Spleen (tissue), 11 donors: Measurements from ENCODE around the gene PLEKHB1. TPM values are rescaled to one million over a fixed set of nuclear protein-coding genes. Genes with fewer than 3 reads are reported as not detected.

Experiments used
- DNase-seq: peaks from one replicate; pipeline ENCODE4 v3.0.0-alpha.2; 2020
- H3K27ac ChIP-seq, 8 donors: fragments of 200-600 bp; sonication (generic) in 7 of 8; 1 replicate in 4 of 8; 2 replicates in 4 of 8; pipeline versions ENCODE4 v1.5.0 to v1.8.0; 2016 to 2021; ENCODE audit warnings: inconsistent platforms in 4 of 8, mild to moderate bottlenecking in 4 of 8, moderate library complexity in 1 of 8
- H3K27me3 ChIP-seq, 7 donors: fragments of 200-600 bp; sonication (generic) in 6 of 7; replicated peaks in 1 of 7; 1 replicate in 4 of 7; 2 replicates in 3 of 7; pipeline versions ENCODE4 v1.5.0 to v1.8.0; 2016 to 2021; ENCODE audit warnings: inconsistent platforms in 3 of 7, mild to moderate bottlenecking in 1 of 7
- H3K36me3 ChIP-seq, 6 donors: fragments of 200-600 bp; sonication (generic) in 5 of 6; 1 replicate in 4 of 6; 2 replicates in 2 of 6; pipeline versions ENCODE4 v1.5.0 to v1.8.0; 2016 to 2021; ENCODE audit warnings: inconsistent platforms in 2 of 6
- H3K4me1 ChIP-seq, 6 donors: fragments of 200-600 bp; sonication (generic) in 5 of 6; 1 replicate in 3 of 6; 2 replicates in 3 of 6; pipeline versions ENCODE4 v1.5.0 to v1.8.0; 2016 to 2021; ENCODE audit warnings: inconsistent platforms in 3 of 6
- H3K4me3 ChIP-seq, 8 donors: fragments of 200-600 bp; sonication (generic) in 7 of 8; 1 replicate in 4 of 8; 2 replicates in 4 of 8; pipeline versions ENCODE4 v1.5.0 to v1.8.0; 2016 to 2021; ENCODE audit warnings: inconsistent platforms in 4 of 8, mild to moderate bottlenecking in 4 of 8, moderate library complexity in 2 of 8
- H3K9me3 ChIP-seq, 8 donors: fragments of 200-600 bp; sonication (generic) in 7 of 8; 1 replicate in 4 of 8; 2 replicates in 4 of 8; pipeline versions ENCODE4 v1.5.0 to v1.8.0; 2016 to 2021; ENCODE audit warnings: inconsistent platforms in 4 of 8
- CTCF ChIP-seq, 11 experiments: fragments of 200-600 bp in 7 of 11; fragments of 450-650 bp in 4 of 11; sonication (generic) in 4 of 11; IDR thresholded peaks in 8 of 11; conservative IDR thresholded peaks in 3 of 11; 1 replicate in 7 of 11; 2 replicates in 4 of 11; pipeline versions ENCODE4 v1.4.0 to v1.8.0; 2016 to 2021; ENCODE audit warnings: antibody characterized with exemption in 11 of 11, inconsistent platforms in 4 of 11, mild to moderate bottlenecking in 1 of 11
- POLR2A ChIP-seq, 3 donors: fragments of 450-650 bp; IDR thresholded peaks; one replicate each; pipeline ENCODE4 v1.5.1; 2017; ENCODE audit warnings: antibody characterized with exemption in 3 of 3, mild to moderate bottlenecking in 1 of 3
- POLR2AphosphoS5 ChIP-seq, 3 donors: sonication (generic); formaldehyde crosslinking; IDR thresholded peaks; one replicate each; pipeline ENCODE4 v1.5.1; 2017; ENCODE audit warnings: antibody characterized with exemption in 3 of 3
- WGBS, 5 donors: extraction: QIAGEN DNeasy Blood & Tissue Kit in 3 of 5; methylation state at CpG; one replicate each; pipeline versions ENCODE4 v1.1.5 to v1.1.7; 2013 to 2018; 5-methylcytosine and 5-hydroxymethylcytosine counted together
- intact Hi-C: fragments of 100-400 bp; cut with DNase I; formaldehyde crosslinking; loops from one replicate; pipeline ENCODE4 v1.15.0; 2023; ENCODE audit warnings: low total_unique reads
- polyA plus RNA-seq, 3 donors: library from polyadenylated mRNA; stranded (reverse); fragments of 200-250 nt; gene quantifications; one replicate each; pipeline ENCODE4 v1.2.1, GENCODE V29; 2013
- total RNA-seq, 7 donors: library from RNA; depleted of rRNA in 3 of 7; stranded (reverse); fragments of >200 nt in 3 of 7; fragmentation: NEBNext Ultra II Directional in 4 of 7; extraction: Animal tissue kit (Norgen Biotek cat#: 25700) in 4 of 7; gene quantifications; one replicate each; pipeline versions ENCODE4 v1.1.0 to v1.2.1, GENCODE V29; 2016 to 2021
- donor health status: healthy with polysubstance abuse.
- donor health status: DM: no; HTN: no; CAD: no; lungs with moderate emphysema.
- donor health status: DM: no; HTN: no; CAD: no.
- donor health status: Bipolar disorder and iron deficiency.
- donor health status: healthy.
- donor health status: DM: no; HTN: no; CAD: no.
- donor health status: DM: yes; HTN: yes; CAD: no.

Gene PLEKHB1
- total and polyA plus RNA-seq, 10 donors = 2.0 to 12.3 (median 7.5) TPM

DNA sequence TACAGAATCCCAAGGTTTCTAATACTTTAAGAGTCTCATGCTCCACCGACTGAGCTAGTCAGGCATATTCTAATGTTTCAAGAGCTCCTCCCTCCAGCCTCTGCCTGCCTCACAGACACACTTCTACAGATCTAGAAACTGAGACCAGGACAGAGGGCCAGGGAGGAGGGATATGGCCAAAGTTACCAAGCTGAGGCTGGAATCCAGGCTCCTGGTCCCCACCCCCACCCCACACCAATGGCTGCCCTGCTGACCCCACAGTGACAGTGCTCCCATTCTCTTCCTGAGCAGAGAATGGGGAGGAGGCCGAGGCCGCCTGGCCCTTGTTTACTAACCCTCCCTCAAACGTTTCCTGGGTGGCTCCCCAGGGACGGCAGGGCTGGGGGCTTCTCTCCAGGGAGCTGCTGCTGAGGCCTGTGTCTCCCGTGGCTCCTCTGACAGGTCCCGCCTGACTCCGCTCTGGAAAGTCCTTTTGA, 2.2 kb downstream of the PLEKHB1 start:
- WGBS, 5 donors = 63 to 74% (median 72%) methylated on average over 4 to 8 of the region's 8 CpGs
- H3K36me3 ChIP-seq = no peaks in the 10 kb centered on the region

DNA sequence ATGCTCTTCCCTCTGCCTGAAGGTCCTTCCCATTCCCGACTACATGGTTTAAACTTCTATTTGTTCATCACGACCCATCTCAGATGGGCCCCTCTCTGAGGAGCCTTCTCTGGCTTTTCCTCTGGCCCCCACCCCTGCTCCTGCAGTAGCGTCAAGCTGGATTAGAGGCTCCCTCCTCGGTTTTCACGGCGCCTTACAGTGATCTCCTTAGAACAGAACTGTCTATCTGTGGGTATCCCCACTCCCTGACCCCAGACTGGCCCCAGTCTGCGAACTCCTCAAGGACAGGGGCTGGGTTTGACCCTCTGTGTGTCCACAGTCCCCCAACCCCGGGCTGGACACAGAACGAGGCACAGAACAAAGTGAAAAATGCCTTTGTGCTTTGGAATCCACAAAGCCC, 2.8 kb downstream of the PLEKHB1 start:
- no peak for DNase-seq
- TF ChIP-seq POLR2AphosphoS5 (IDR thresholded peaks at IDR 0.05) (no peak), POLR2A (IDR thresholded peaks at IDR 0.05) (no peak), CTCF (IDR thresholded peaks at IDR 0.05 in 8 of 11, conservative IDR thresholded peaks at IDR 0.05 in 3 of 11) (no peak)
- 78 to 88% (median 85%) methylated on average over 9 of the region's 9 CpGs for WGBS, 5 donors
- Histone ChIP-seq H3K4me1 (peaks cover 0 to 33% (median 13%) of the 10 kb centered on the region in 6 donors), H3K27ac (no peak overlapping the region), H3K36me3 (no peaks in the 10 kb centered on the region), H3K9me3 (no peaks in the 10 kb centered on the region), H3K4me3 (no peak overlapping the region), H3K27me3 (peaks cover 0 to 23% (median 0%) of the 10 kb centered on the region in 7 donors)
- intact Hi-C loops = no loop called here

More for the DNA sequence above, 2.2 kb downstream of the PLEKHB1 start:
- TF ChIP-seq POLR2AphosphoS5 (IDR thresholded peaks at IDR 0.05) = no peak
- no peak for TF ChIP-seq CTCF (IDR thresholded peaks at IDR 0.05 in 8 of 11, conservative IDR thresholded peaks at IDR 0.05 in 3 of 11)
- TF ChIP-seq POLR2A (IDR thresholded peaks at IDR 0.05) = no peak
- Histone ChIP-seq H3K4me3 (no peak overlapping the region), H3K27me3 (peaks cover 0 to 29% (median 0%) of the 10 kb centered on the region in 7 donors), H3K9me3 (no peaks in the 10 kb centered on the region), H3K4me1 (peaks cover 0 to 33% (median 13%) of the 10 kb centered on the region in 6 donors), H3K27ac (no peak overlapping the region)
- intact Hi-C loops = no loop called here
- DNase-seq = no peak

GRCh38 chr11:73650400-73650799, 4.0 kb downstream of the PLEKHB1 start:
- Histone ChIP-seq H3K9me3 (no peaks in the 10 kb centered on the region), H3K36me3 (no peaks in the 10 kb centered on the region), H3K4me1 (peaks cover 0 to 28% (median 13%) of the 10 kb centered on the region in 6 donors), H3K27ac (no peak overlapping the region), H3K4me3 (no peak overlapping the region), H3K27me3 (peaks cover 0 to 11% (median 0%) of the 10 kb centered on the region in 7 donors)
- WGBS, 5 donors = 92 to 96% (median 94%) methylated on average over 14 of the region's 14 CpGs
- TF ChIP-seq POLR2AphosphoS5 (IDR thresholded peaks at IDR 0.05) (no peak), CTCF (IDR thresholded peaks at IDR 0.05 in 8 of 11, conservative IDR thresholded peaks at IDR 0.05 in 3 of 11) (no peak), POLR2A (IDR thresholded peaks at IDR 0.05) (no peak)
- no peak for DNase-seq
- intact Hi-C loops = no loop called here

GRCh38 chr11:73651252-73651651, 4.9 kb downstream of the PLEKHB1 start:
- Histone ChIP-seq H3K27ac (no peak overlapping the region), H3K27me3 (peaks cover 0 to 2% (median 0%) of the 10 kb centered on the region in 7 donors), H3K9me3 (no peaks in the 10 kb centered on the region), H3K4me1 (peaks cover 0 to 21% (median 13%) of the 10 kb centered on the region in 6 donors), H3K36me3 (no peaks in the 10 kb centered on the region), H3K4me3 (no peak overlapping the region)
- no peak for DNase-seq
- WGBS, 5 donors = 88 to 95% (median 90%) methylated on average over 5 of the region's 5 CpGs
- intact Hi-C loops = no loop called here
- TF ChIP-seq POLR2A (IDR thresholded peaks at IDR 0.05) (no peak), POLR2AphosphoS5 (IDR thresholded peaks at IDR 0.05) (no peak), CTCF (IDR thresholded peaks at IDR 0.05 in 8 of 11, conservative IDR thresholded peaks at IDR 0.05 in 3 of 11) (no peak)
